ENCODE measurements around the gene HLA-DPA1.

The HLA-DPA1 gene

GRCh38 chr6:33053230-33053629 lies 20.2 kb downstream of the HLA-DPA1 start:
- Histone ChIP-seq H3K36me3 (ENCODE audit: low read depth) (no peaks in the 10 kb centered on the region), H3K9me3 (ENCODE audit: severe bottlenecking) (no peaks in the 10 kb centered on the region), H3K4me1 (ENCODE audit: insufficient read depth, poor library complexity, severe bottlenecking) (no peaks in the 10 kb centered on the region), H3K27ac (ENCODE audit: poor library complexity, severe bottlenecking) (no peak overlapping the region), H3K27me3 (ENCODE audit: insufficient read depth, poor library complexity, severe bottlenecking) (peaks cover 11% of the 10 kb centered on the region), H3K4me3 (ENCODE audit: severe bottlenecking) (no peak overlapping the region)
- ATAC-seq (ENCODE audit: low read depth) (no peak), DNase-seq (ENCODE audit: low spot score) (no peak)
- TF ChIP-seq CTCF (IDR thresholded peaks at IDR 0.05; ENCODE audit: poor library complexity, severe bottlenecking) = no peak

GRCh38 chr6:33052627-33053026 lies 20.8 kb downstream of the HLA-DPA1 start:
- Histone ChIP-seq H3K4me3 (ENCODE audit: severe bottlenecking) (no peak overlapping the region), H3K27me3 (ENCODE audit: insufficient read depth, poor library complexity, severe bottlenecking) (peaks cover 13% of the 10 kb centered on the region), H3K9me3 (ENCODE audit: severe bottlenecking) (no peaks in the 10 kb centered on the region), H3K27ac (ENCODE audit: poor library complexity, severe bottlenecking) (no peak overlapping the region), H3K4me1 (ENCODE audit: insufficient read depth, poor library complexity, severe bottlenecking) (no peaks in the 10 kb centered on the region), H3K36me3 (ENCODE audit: low read depth) (no peaks in the 10 kb centered on the region)
- ATAC-seq (ENCODE audit: low read depth) (no peak), DNase-seq (ENCODE audit: low spot score) (no peak)
- no peak for TF ChIP-seq CTCF (IDR thresholded peaks at IDR 0.05; ENCODE audit: poor library complexity, severe bottlenecking)

- no peak for TF ChIP-seq CTCF (IDR thresholded peaks at IDR 0.05; ENCODE audit: poor library complexity, severe bottlenecking)
- Histone ChIP-seq H3K27ac (ENCODE audit: poor library complexity, severe bottlenecking) (no peak overlapping the region), H3K9me3 (ENCODE audit: severe bottlenecking) (no peaks in the 10 kb centered on the region), H3K27me3 (ENCODE audit: insufficient read depth, poor library complexity, severe bottlenecking) (peaks cover 23% of the 10 kb centered on the region), H3K36me3 (ENCODE audit: low read depth) (no peaks in the 10 kb centered on the region), H3K4me1 (ENCODE audit: insufficient read depth, poor library complexity, severe bottlenecking) (no peaks in the 10 kb centered on the region), H3K4me3 (ENCODE audit: severe bottlenecking) (no peak overlapping the region)
- DNase-seq (ENCODE audit: low spot score) (no peak), ATAC-seq (ENCODE audit: low read depth) (no peak)
Measured at GRCh38 chr6:33050014-33050810, 23.2 kb downstream of the HLA-DPA1 start.

- Histone ChIP-seq H3K4me1 (ENCODE audit: insufficient read depth, poor library complexity, severe bottlenecking) (no peaks in the 10 kb centered on the region), H3K27me3 (ENCODE audit: insufficient read depth, poor library complexity, severe bottlenecking) (peaks cover 27% of the 10 kb centered on the region), H3K9me3 (ENCODE audit: severe bottlenecking) (no peaks in the 10 kb centered on the region), H3K4me3 (ENCODE audit: severe bottlenecking) (no peak overlapping the region), H3K27ac (ENCODE audit: poor library complexity, severe bottlenecking) (no peak overlapping the region), H3K36me3 (ENCODE audit: low read depth) (no peaks in the 10 kb centered on the region)
- no peak for ATAC-seq (ENCODE audit: low read depth)
- TF ChIP-seq CTCF (IDR thresholded peaks at IDR 0.05; ENCODE audit: poor library complexity, severe bottlenecking) = no peak
- no peak for DNase-seq (ENCODE audit: low spot score)
Measured at GRCh38 chr6:33049323-33050013, 24.0 kb downstream of the HLA-DPA1 start.

GRCh38 chr6:33040157-33040556 lies 33.3 kb downstream of the HLA-DPA1 start:
- no peaks in the 10 kb centered on the region for H3K9me3 ChIP-seq (ENCODE audit: severe bottlenecking)
- no peaks in the 10 kb centered on the region for H3K4me1 ChIP-seq (ENCODE audit: insufficient read depth, poor library complexity, severe bottlenecking)
- no peak for TF ChIP-seq CTCF (IDR thresholded peaks at IDR 0.05; ENCODE audit: poor library complexity, severe bottlenecking)
- peaks cover 21% of the 10 kb centered on the region for H3K27me3 ChIP-seq (ENCODE audit: insufficient read depth, poor library complexity, severe bottlenecking)
- ATAC-seq (ENCODE audit: low read depth) (no peak), DNase-seq (ENCODE audit: low spot score) (no peak)
- no peak overlapping the region for H3K27ac ChIP-seq (ENCODE audit: poor library complexity, severe bottlenecking)
- H3K4me3 ChIP-seq (ENCODE audit: severe bottlenecking) = no peak overlapping the region
- H3K36me3 ChIP-seq (ENCODE audit: low read depth) = no peaks in the 10 kb centered on the region
